ENCODE measurements around the gene GLP2R.
A peak's percentile ranks its signal among the peaks of the same experiment; 100 is the strongest.
"Not testable (repeated sequence)": the region's sequence is repeated elsewhere in the genome, so short reads cannot be mapped to it uniquely, and the experiment has no call there.

GLP2R gene

DNA sequence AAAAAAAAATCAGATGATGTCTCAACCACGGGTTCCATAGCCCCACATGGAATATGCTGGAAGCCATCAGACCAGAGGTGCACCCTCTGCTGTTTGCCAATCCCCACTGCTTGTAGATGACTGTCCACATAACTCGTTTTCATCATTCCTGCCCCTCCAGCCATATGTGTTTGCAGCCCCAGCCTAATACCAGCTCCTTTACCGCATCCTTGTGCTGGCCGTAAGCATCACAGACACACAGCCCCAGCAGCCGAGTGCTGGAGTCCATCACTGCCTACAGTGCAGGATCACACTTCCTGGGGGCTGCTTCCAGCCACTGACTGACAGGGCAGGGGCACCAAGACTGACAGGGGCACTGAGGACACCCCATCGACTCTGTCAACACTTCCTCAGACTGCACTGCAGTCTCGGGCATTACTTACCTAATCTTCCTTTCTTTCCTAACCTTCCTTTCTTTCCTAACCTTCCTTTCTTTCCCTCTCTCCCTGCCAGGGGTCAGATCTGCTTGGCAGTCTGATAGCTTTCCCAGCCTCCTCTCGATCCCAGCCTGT, 74.4 kb downstream of the GLP2R start:
- DNase-seq = no peak

DNA sequence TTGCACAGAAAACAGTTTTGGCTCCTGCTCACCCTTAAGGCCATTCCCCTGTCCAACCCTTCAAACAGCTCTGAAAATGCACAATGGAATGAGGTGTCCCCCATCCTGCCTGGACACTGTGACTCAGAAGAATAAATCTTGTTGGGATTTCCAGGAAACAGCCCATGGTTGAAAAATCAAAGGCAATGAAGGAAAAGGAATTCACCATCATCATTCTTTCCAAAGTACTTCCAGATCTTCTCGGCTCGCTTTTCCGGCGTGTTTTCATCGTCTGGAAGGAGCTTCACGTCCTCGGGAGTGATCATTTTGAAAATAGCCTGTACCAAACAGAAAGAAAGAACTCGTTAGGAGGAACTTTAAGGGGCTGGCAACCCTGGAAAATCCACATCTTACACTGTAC, 75.1 kb downstream of the GLP2R start:
- no peak for DNase-seq

- no peak for DNase-seq
Measured at GRCh38 chr17:9902120-9902519, 76.4 kb downstream of the GLP2R start.

DNA sequence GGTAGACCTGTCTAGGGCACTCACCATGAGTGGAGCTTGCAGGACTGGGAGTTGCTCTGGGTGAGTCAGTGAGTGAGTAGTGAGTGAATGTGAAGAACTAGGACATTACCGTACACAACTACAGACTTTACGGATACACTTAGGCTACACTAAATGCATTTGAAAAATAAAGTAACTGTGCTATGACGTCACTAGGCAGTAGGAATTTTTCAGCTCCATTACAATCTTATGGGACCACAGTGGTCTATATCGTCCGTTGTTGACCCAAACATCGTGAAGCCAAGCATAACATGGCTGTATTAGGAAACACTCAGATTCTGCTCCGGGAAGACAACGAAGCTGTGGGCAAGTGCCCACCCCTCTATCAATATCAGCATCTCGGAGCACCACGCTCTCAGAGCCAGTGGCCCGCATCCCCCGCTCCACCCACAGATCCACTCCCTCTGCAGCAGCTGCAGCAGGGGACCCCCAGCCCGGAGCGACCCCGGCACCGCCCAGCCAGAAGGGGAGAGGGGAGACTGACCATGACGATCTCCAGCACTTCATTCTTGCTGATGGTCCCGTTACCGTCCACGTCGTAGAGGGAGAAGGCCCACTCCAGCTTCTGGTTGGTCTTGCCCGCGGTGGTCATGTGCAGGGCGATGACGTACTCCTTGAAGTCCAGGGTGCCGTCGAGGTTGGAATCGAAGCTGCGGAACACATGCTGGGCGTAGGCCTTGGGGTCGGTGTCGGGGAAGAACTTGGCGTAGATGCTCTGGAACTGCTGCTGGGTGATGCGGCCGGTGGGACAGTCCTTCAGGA, 78.8 kb downstream of the GLP2R start:
- DNase-seq = no peak

DNA sequence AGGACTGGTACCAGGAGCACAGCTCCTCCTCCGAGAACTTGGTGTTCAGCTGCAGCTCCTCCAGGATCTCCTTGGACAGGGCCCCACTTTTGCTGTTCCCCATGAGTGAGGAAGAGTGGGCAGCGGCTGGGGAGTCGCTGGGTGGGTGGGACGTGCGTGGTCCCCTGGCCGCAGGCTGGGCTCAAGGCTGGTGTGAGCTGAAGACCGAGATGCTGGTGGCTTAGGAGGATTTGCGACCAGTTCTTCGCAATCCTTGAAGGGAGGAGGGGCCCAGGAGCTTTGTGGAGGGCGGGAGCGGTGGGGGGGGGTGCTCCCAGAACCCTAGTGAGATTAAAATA, 79.3 kb downstream of the GLP2R start, which contains the start of gene RCVRN:
RCVRN (minus strand) TSS at position 194 of the 338 bp plus-strand sequence; CDS start at position 103, 91 bp downstream.
- no peak for DNase-seq

GRCh38 chr17:9905902-9906301, 80.2 kb downstream of the GLP2R start:
- DNase-seq = peak in 1 of 2 donors; percentile 7

GRCh38 chr17:9906616-9907015, 80.9 kb downstream of the GLP2R start:
- no peak for DNase-seq

DNA sequence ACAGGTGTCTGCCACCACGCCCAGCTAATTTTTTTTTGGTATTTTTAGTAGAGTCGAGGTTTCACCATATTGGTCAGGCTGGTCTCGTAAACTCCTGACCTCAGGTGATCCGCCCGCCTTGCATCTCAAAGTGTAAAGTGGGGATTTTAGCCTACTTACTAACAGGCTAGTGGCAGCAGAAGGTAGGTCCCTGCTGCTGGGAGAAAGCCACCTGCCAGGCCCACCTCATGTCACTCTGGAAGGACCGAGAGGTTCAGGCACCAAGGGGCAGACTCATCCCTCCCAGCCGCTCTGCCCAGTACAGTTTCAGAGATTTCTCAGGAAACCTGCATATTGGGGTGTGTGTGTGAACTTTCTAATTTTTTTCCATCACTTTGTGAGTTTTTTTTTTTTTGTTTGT, 81.4 kb downstream of the GLP2R start:
- no peak for DNase-seq

DNA sequence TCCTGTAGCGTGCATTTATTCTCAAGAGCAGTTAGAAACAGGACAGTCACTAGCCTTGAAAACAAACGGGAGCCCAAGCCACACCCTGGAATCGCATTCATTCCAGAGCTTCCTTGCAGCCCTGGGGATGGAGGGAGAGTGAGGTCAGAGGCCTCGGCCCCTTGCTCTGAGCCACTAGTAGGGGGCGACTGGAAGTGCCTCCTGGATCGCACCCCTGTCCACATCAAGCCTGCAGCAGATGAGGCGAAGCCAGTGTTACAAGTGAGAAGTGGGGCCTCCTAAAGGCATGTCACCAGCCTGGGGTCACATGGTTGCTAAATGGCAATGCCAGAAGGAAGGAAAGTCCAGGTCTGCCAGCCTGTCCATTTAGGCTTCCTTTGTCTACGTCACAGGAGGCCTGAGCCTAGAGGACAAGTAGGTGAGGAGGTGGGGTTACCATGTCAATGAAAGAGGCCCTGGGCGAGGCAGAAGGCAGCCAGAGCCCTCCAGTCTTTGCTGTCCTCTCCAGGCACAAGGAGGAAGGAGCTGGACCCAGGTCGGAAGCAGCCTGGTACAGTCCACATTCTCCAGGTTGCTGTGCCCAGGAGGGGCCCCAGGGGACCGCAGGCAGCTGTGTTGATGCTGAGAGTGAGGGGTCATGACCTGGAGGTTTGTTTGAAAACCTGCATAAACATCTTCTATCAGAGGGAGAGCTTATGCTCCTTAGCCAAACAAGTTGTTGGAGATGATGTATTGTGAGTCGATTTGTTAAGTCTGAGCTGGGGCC, 82.3 kb downstream of the GLP2R start:
- DNase-seq = no peak

DNA sequence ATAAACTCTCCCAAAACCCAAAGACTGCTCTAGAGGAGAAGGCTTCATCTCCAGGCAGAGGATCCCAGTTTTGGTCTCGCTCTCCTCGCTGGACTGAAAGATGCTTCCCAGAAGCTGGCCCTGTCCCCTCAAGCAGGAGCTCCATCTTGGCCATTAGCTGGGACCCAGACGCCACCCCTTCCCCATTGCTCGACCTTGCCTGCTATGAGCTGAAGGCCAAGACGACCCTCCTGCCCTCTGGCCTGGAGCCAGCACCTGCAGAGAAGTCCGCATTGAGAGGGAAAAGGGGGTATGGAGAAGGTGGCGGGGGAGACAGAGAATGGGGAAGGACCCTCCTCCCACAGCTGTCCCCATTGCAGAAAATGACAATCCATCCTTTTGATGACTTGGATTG, 82.9 kb downstream of the GLP2R start:
- DNase-seq = no peak

- DNase-seq = no peak
Measured at GRCh38 chr17:9911089-9911488, 85.4 kb downstream of the GLP2R start.

- DNase-seq = no peak
Measured at GRCh38 chr17:9912121-9913099, 86.7 kb downstream of the GLP2R start.

GRCh38 chr17:9913476-9913875, 87.8 kb downstream of the GLP2R start:
- DNase-seq = no peak

DNA sequence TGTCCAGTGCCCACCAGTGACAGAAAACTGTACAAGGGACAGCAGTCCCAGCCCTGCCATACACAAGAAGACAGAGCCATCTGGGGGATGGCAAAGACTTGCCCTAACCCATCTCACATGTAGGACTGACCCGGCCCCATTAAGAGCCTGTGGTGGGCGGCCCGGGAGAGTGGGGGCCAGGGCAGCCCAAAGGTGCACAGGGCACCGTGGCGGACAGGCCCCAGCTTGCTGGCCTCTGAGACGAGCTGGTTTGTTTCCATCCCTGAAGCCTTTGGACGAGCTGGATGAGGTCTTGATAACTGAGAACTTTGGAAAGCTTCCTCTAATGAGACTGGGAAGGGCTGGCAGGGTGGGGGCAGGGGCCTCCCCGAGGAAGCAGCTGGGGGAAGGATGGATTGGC, 90.4 kb downstream of the GLP2R start:
- no peak for DNase-seq

DNA sequence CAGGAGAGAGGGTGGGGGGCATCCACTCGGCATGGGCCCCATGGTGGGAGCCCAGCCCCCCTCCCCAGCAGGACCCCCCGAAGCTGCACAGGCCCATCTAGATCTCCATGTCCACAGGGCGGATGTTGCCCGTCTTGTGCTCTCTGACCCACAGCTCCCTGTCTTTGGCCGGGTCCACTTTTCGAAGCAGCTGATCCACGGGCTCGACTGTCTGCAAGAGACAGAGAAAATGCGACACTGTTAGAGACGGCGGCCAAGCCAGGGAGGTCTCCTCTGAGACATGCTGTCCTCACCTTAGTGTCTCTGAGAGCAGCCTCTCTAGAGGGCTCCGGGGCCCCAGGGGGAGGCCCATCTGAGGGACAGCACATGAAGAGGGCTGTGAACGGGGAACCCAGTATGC, 91.4 kb downstream of the GLP2R start:
- no peak for DNase-seq

GRCh38 chr17:9917801-9918200, 92.1 kb downstream of the GLP2R start:
- no peak for DNase-seq

- no peak for DNase-seq
Measured at GRCh38 chr17:9918352-9918751, 92.6 kb downstream of the GLP2R start.

DNA sequence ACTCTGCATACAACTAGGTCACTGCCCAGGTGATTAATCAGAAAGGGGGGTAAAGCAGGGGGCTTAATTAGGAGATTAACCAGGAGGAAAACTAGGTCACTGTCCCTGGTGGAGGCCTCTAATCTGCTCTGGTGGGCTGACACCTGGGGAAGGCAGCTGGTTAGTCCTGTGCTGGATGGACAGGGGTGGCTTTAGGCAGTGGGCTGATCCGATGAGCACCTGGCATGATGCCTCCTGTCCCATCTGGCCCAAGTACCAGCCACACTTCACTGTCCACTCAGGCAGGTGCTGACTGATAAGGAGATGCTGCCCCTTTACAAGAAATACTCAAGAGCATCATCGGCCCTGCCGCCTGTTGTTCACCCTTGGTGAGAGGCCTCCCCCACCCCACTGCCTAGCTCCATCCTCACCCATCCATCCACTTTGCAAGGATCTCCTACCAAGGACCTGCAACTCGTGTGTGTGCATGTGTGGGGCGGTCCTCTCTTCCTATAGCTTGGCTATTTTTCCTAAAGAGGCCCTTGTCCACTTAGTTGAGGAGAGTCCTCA, 93.2 kb downstream of the GLP2R start:
- DNase-seq = no peak

DNA sequence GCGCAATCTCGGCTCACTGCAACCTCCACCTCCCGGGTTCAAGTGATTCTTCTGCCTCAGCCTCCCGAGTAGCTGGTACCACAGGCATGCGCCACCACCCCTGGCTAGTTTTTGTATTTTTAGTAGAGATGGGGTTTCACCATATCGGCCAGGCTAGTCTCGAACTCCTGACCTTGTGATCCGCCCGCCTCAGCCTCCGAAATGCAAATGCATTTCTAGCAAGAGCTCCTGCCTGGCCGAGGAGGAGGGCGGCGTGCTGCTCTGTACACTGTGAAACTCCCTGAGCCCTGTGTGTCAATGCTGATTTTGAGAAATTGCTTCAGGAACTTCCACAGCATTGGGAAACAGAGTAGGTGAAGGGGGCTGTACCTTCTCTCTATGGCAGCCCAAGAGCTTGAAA, 95.5 kb downstream of the GLP2R start:
- DNase-seq = not testable (repeated sequence)

- no peak for DNase-seq
Measured at GRCh38 chr17:9922012-9922848, 96.5 kb downstream of the GLP2R start.

GRCh38 chr17:9924735-9925191, 99.0 kb downstream of the GLP2R start:
- peak in 1 of 2 donors; percentile 53 for DNase-seq

All from CD4-positive, alpha-beta T cell treated with Interleukin-1 beta for 1 hour (primary cell).